Measurements from ENCODE around the gene POM121.
"Not testable (repeated sequence)": the region's sequence is repeated elsewhere in the genome, so short reads cannot be mapped to it uniquely, and the experiment has no call there.

POM121 gene

DNA sequence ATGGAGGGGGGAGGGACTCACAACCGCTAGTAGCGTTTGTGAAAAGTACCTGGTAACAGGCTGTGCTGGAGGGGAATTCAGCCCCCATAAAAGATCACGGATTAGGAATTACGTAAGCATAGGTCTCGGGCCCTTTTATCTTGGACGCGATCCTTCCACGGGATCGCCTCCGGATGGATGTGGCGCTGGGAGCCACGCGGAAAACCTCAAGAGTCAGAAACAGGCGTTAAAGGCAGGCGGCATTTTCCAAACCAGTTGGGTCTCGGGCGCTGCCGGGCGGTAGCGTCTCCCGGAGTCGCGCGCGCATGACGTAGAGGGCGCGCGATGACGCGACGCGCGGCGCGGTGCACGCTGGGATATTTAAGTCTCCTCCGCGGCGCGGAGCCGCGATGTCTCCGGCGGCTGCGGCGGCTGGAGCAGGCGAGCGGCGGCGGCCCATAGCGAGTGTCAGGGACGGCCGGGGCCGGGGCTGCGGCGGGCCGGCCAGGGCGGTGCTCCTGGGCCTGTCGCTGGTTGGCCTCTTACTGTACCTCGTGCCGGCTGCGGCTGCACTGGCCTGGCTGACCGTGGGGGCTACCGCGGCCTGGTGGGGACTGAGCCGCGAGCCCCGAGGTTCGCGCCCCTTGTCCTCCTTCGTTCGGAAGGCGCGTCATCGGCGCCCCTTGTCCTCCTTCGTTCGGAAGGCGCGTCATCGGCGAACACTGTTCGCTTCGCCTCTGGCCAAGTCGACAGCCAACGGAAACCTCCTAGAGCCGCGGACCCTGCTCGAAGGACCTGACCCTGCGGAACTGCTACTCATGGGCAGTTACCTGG, at the start of gene POM121:
POM121 (plus strand) TSS at position 363 of the 813 bp plus-strand sequence; CDS start at position 390, 27 bp downstream.
- peak within 1 kb of the TSS; percentile 90 for H3K9ac ChIP-seq (ENCODE audit: insufficient read length, low read depth)

DNA sequence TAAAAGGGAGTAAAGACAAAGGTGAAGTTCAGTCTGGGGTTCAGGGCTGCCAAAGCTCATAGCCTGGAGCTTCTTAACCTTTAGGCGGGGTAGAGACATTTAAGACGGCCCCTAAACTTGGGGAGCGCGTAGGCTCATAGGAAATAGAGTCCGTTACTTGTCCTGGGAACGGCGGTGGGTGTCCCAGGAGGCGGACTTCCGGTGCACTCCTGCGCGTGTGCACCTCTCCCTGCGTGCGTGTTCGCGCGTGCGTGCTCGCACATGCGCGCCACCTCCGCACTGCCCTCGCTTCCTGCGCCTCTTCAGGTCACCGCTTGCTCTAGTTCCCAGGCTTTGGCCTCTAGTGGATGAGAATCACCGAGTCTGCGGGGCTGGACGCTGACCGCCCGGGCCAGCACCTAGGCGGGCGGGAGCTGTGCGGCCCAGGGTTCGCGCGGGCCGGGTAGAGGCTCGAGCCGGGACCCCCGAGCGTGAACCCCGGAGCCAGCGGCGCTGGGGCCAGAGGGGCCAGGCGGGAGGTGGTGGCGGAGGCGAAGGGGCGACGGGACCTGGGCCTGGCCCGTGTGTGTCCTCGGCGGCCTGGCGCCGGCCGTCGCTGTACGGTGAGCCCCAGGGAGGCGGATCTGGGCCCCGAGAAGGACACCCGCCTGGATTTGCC, 45.7 kb upstream of the POM121 start:
- not testable (repeated sequence) for H3K27me3 ChIP-seq (ENCODE audit: insufficient read depth, insufficient read length); H3K4me1 ChIP-seq (ENCODE audit: insufficient read depth, insufficient read length); H3K36me3 ChIP-seq (ENCODE audit: insufficient read depth, insufficient read length, low read length); H3K9me3 ChIP-seq (ENCODE audit: insufficient read depth, low read length)
- peak overlapping the region; percentile 39 for H3K4me3 ChIP-seq (ENCODE audit: insufficient read length, low read depth)
- peak overlapping the region; percentile 64 for H3K9ac ChIP-seq (ENCODE audit: insufficient read length, low read depth)
- peak; percentile 88 for DNase-seq (ENCODE audit: low read depth, low spot score)

More for the DNA sequence above, at the start of gene POM121:
- H3K4me1 ChIP-seq (ENCODE audit: insufficient read depth, insufficient read length) = no peaks in the 10 kb centered on the region
- no peaks in the 10 kb centered on the region for H3K9me3 ChIP-seq (ENCODE audit: insufficient read depth, low read length)
- H3K4me3 ChIP-seq (ENCODE audit: insufficient read length, low read depth) = peak within 1 kb of the TSS; percentile 71
- H3K27me3 ChIP-seq (ENCODE audit: insufficient read depth, insufficient read length) = no peaks in the 10 kb centered on the region
- H3K36me3 ChIP-seq (ENCODE audit: insufficient read depth, insufficient read length, low read length) = peaks cover 40% of the 10 kb centered on the region
- DNase-seq (ENCODE audit: low read depth, low spot score) = peak; percentile 88
- TF ChIP-seq SUZ12 (IDR thresholded peaks at IDR 0.05; ENCODE audit: extremely low read depth, insufficient read depth, insufficient read length) (no peak), YY1 (IDR thresholded peaks at IDR 0.05; ENCODE audit: insufficient read depth, insufficient read length) (no peak), ZNF274 (IDR thresholded peaks at IDR 0.05; ENCODE audit: low read depth, low read length) (no peak)

DNA sequence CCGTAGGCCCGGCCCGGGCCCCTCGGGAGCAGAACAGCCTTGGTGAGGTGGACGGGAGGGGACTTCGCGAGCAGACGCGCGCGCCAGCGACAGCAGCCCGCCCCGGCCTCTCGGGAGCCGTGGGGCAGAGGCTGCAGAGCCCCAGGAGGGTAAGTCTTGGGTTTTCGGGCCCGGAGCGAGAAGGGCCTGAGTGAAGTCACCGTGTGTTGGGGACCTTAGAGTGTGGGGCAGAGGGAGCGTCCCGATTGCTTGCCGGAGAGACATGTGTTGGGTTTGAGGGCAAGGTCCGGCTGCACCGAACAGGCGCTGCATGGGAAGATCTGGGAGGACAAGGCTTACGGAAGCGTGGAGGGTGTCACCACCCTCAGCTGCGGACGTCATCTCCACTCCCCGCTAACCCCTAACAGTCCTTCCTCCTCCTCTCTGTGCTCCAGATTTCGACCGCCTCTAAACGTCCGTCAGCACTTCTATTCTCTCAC, 45.1 kb upstream of the POM121 start:
- DNase-seq (ENCODE audit: low read depth, low spot score); H3K27me3 ChIP-seq (ENCODE audit: insufficient read depth, insufficient read length); H3K4me1 ChIP-seq (ENCODE audit: insufficient read depth, insufficient read length); H3K9me3 ChIP-seq (ENCODE audit: insufficient read depth, low read length); H3K36me3 ChIP-seq (ENCODE audit: insufficient read depth, insufficient read length, low read length): not testable (repeated sequence)
- peak overlapping the region; percentile 87 for H3K9ac ChIP-seq (ENCODE audit: insufficient read length, low read depth)
- peak overlapping the region; percentile 70 for H3K4me3 ChIP-seq (ENCODE audit: insufficient read length, low read depth)

GRCh38 chr7:72891750-72892149, 33.1 kb upstream of the POM121 start:
- H3K9ac ChIP-seq (ENCODE audit: insufficient read length, low read depth); H3K9me3 ChIP-seq (ENCODE audit: insufficient read depth, low read length); DNase-seq (ENCODE audit: low read depth, low spot score); H3K4me1 ChIP-seq (ENCODE audit: insufficient read depth, insufficient read length); H3K4me3 ChIP-seq (ENCODE audit: insufficient read length, low read depth); H3K27me3 ChIP-seq (ENCODE audit: insufficient read depth, insufficient read length): not testable (repeated sequence)
- peaks cover 17% of the 10 kb centered on the region for H3K36me3 ChIP-seq (ENCODE audit: insufficient read depth, insufficient read length, low read length)

GRCh38 chr7:72904740-72905139, 20.2 kb upstream of the POM121 start:
- not testable (repeated sequence) for H3K27me3 ChIP-seq (ENCODE audit: insufficient read depth, insufficient read length); H3K4me1 ChIP-seq (ENCODE audit: insufficient read depth, insufficient read length); H3K4me3 ChIP-seq (ENCODE audit: insufficient read length, low read depth); H3K9me3 ChIP-seq (ENCODE audit: insufficient read depth, low read length); H3K9ac ChIP-seq (ENCODE audit: insufficient read length, low read depth); DNase-seq (ENCODE audit: low read depth, low spot score)
- peaks cover 20% of the 10 kb centered on the region for H3K36me3 ChIP-seq (ENCODE audit: insufficient read depth, insufficient read length, low read length)

DNA sequence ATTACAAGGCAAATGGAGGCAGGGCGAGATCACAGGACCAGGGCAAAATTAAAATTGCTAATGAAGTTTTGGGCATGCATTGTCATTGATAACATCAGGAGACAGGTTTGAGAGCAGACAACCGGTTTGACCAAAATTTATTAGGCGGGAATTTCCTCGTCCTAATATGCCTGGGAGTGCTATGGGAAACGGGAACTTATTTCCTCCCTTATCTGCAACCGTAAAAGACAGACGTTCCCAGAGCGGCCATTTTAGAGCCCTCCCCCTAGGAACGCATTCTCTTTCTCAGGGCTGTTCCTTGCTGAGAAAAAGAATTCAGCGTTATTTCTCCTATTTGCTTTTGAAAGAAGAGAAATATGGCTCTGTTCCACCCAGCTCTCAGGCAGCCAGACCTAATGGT, 16.5 kb upstream of the POM121 start:
- not testable (repeated sequence) for DNase-seq (ENCODE audit: low read depth, low spot score); H3K27me3 ChIP-seq (ENCODE audit: insufficient read depth, insufficient read length); H3K4me1 ChIP-seq (ENCODE audit: insufficient read depth, insufficient read length); H3K4me3 ChIP-seq (ENCODE audit: insufficient read length, low read depth); H3K9ac ChIP-seq (ENCODE audit: insufficient read length, low read depth); H3K9me3 ChIP-seq (ENCODE audit: insufficient read depth, low read length)
- peaks cover 11% of the 10 kb centered on the region for H3K36me3 ChIP-seq (ENCODE audit: insufficient read depth, insufficient read length, low read length)

DNA sequence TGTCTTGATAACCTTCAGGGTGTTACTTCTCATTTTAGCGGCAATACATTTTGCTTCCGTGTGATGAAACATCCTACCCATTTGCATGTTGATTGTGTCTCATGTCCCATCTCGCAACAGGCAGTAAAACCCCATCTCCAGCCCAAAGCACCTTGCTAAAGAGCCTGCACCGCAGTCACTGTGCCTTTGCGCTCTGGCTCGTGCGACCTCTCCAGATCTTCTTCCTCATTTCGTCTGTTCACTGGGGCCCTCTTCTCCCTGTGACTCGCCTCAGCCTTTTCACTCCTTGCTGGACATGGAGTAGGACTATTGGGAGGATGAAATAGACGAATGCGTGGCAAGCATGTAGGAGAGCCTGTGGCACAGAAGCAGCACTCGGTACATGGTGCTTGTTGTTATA, 13.5 kb upstream of the POM121 start:
- DNase-seq (ENCODE audit: low read depth, low spot score) = not testable (repeated sequence)

DNA sequence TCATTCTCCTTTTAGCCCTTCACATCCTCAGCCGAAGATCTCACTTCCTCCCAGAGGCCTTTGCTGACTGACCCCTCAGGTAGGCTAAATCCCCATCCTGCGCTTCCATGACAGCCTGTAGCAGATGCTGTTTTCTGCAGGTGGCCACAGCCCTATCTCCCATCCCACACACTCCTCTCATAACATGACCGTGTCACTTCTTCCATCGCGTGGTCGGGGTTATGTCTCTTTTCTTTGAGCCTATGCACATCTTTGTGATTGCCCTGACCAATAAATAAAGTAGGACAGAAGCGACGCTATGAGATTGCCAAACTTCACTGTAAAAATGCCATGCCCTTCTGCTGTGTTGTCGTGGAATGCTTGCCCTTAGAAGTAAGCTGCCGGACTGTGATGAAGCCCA, 11.1 kb upstream of the POM121 start:
- not testable (repeated sequence) for DNase-seq (ENCODE audit: low read depth, low spot score); H3K9me3 ChIP-seq (ENCODE audit: insufficient read depth, low read length); H3K27me3 ChIP-seq (ENCODE audit: insufficient read depth, insufficient read length); H3K4me3 ChIP-seq (ENCODE audit: insufficient read length, low read depth); H3K4me1 ChIP-seq (ENCODE audit: insufficient read depth, insufficient read length); H3K9ac ChIP-seq (ENCODE audit: insufficient read length, low read depth)
- peaks cover 18% of the 10 kb centered on the region for H3K36me3 ChIP-seq (ENCODE audit: insufficient read depth, insufficient read length, low read length)

More for the DNA sequence above, 13.5 kb upstream of the POM121 start:
- not testable (repeated sequence) for H3K4me1 ChIP-seq (ENCODE audit: insufficient read depth, insufficient read length); H3K4me3 ChIP-seq (ENCODE audit: insufficient read length, low read depth); H3K9me3 ChIP-seq (ENCODE audit: insufficient read depth, low read length); H3K9ac ChIP-seq (ENCODE audit: insufficient read length, low read depth); H3K27me3 ChIP-seq (ENCODE audit: insufficient read depth, insufficient read length)
- peaks cover 16% of the 10 kb centered on the region for H3K36me3 ChIP-seq (ENCODE audit: insufficient read depth, insufficient read length, low read length)

DNA sequence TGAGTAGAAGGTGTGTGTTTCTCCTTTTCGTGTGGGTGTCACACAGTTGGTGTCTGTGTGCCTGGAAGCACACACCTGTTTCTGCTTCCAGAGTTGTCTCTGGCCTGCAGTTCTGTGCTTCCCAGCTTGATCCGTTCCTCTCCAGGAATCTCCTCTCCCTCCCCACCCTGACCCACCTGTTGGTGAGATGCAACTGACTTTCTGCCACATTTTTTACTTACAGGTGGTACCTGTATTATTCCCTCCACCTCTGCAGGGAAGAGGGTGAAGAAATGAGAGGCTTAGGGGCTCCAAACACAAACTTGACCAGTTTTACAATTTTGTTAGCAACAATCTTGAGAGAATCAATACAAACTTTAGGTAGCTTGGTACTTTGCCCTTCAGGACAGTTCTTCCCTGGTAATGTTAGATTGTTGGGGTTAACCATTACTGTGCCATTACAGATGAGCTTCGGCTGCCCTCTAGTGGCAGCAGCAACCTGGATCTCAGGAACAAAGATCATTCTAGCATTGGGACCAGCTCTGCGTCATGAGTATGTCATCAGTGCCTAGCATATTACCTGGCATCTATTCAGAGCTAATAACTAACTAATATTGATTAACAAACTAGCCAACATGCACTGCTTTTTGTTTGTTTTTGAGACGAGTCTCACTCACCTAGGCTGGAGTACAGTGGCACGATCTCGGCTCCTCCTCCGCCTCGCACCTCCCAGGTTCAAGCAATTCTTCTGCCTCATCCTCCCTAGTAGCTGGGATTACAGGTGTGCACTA, 10.0 kb upstream of the POM121 start:
- H3K4me1 ChIP-seq (ENCODE audit: insufficient read depth, insufficient read length); DNase-seq (ENCODE audit: low read depth, low spot score); H3K9me3 ChIP-seq (ENCODE audit: insufficient read depth, low read length); H3K4me3 ChIP-seq (ENCODE audit: insufficient read length, low read depth); H3K9ac ChIP-seq (ENCODE audit: insufficient read length, low read depth); H3K27me3 ChIP-seq (ENCODE audit: insufficient read depth, insufficient read length): not testable (repeated sequence)
- H3K36me3 ChIP-seq (ENCODE audit: insufficient read depth, insufficient read length, low read length) = peaks cover 18% of the 10 kb centered on the region
